Hepatocyte (in vitro differentiated cells): ENCODE measurements around the gene CRYGA.

ENCODE experiments used
- EZH2 ChIP-seq: fragments of 200-600 bp; sonication (generic); IDR thresholded peaks from 2 replicates; pipeline ENCODE4 v1.6.1; 2016; ENCODE audit warnings: antibody characterized with exemption, mild to moderate bottlenecking, borderline replicate concordance
- TF ChIP-seq, protein P1 (sequence below): fragments of 200-600 bp; sonication (generic); IDR thresholded peaks from 2 replicates; pipeline ENCODE4 v1.5.1; 2016; ENCODE audit warnings: antibody characterized with exemption, mild to moderate bottlenecking; ENCODE audit not compliant: poor library complexity

DNA sequence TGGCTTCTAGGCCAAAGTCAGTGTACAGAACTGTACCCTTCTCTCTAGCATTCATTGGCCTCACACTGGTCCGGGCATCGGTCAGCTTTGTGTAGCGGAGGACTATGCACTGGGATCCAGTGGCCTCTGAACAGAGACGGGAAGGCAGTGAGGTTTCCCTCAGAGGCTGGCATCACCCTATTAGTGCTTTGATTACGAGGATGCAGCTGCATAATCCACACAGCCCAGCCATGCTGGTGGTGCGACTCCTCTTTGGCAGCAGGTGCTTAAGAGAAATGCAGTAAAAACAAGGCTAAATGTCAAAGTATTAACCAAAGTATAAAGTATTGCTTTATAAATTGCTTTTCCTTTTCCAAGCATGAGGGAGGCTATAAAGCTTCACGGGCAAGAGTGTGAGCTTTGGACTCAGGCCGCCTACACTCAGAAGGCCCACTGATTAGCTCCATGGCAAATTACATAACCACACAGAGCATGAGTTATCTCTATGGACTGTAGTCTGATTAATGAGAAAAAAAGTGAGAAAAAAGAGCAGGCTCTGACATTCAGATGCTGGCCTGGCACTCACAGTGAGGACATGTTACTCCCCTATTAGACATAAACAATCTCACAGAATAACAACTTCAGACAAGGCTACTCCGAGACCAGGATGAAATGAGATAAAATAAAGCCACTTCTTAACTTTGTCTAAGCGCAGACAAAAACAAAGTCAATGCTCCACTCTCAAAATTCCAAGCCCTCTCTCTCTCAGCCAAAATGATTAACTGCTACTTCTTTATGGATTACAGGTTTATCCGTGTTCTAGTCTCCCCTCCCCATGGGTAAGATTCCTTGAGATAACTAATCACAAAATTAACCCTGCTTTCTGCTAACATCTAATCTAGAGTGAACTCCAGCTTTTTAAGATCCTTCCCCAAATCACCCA lies 27.3 kb downstream of the CRYGA start:
- no peak for TF ChIP-seq EZH2
- TF ChIP-seq, protein P1, sequence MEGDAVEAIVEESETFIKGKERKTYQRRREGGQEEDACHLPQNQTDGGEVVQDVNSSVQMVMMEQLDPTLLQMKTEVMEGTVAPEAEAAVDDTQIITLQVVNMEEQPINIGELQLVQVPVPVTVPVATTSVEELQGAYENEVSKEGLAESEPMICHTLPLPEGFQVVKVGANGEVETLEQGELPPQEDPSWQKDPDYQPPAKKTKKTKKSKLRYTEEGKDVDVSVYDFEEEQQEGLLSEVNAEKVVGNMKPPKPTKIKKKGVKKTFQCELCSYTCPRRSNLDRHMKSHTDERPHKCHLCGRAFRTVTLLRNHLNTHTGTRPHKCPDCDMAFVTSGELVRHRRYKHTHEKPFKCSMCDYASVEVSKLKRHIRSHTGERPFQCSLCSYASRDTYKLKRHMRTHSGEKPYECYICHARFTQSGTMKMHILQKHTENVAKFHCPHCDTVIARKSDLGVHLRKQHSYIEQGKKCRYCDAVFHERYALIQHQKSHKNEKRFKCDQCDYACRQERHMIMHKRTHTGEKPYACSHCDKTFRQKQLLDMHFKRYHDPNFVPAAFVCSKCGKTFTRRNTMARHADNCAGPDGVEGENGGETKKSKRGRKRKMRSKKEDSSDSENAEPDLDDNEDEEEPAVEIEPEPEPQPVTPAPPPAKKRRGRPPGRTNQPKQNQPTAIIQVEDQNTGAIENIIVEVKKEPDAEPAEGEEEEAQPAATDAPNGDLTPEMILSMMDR, result no peak
